Endothelial cell of umbilical vein (primary cell): ENCODE measurements around the gene PLXNC1.
A peak's percentile ranks its signal among the peaks of the same experiment; 100 is the strongest.

Source experiments
- EZH2 ChIP-seq: IDR thresholded peaks from 2 replicates; pipeline ENCODE4 v1.6.1; 2012; ENCODE audit warnings: borderline replicate concordance, low read depth, mild to moderate bottlenecking, moderate library complexity, low read length, inconsistent platforms; ENCODE audit not compliant: severe bottlenecking
- POLR2A ChIP-seq: IDR thresholded peaks from 2 replicates; pipeline ENCODE4 v1.6.1; 2012; ENCODE audit warnings: low read depth, mild to moderate bottlenecking, control low read depth, low read length
- TF ChIP-seq, protein P1 (sequence below), 2 donors: IDR thresholded peaks; 1 replicate in 1 of 2; 2 replicates in 1 of 2; pipeline ENCODE4 v1.5.1; 2011; ENCODE audit warnings: low read length in 2 of 2, mild to moderate bottlenecking in 2 of 2, moderate library complexity in 2 of 2, control low read depth in 1 of 2, inconsistent platforms in 1 of 2, low read depth in 1 of 2; ENCODE audit not compliant: insufficient read depth in 1 of 2; ENCODE audit errors: extremely low read depth in 1 of 2

- TF ChIP-seq, protein P1, sequence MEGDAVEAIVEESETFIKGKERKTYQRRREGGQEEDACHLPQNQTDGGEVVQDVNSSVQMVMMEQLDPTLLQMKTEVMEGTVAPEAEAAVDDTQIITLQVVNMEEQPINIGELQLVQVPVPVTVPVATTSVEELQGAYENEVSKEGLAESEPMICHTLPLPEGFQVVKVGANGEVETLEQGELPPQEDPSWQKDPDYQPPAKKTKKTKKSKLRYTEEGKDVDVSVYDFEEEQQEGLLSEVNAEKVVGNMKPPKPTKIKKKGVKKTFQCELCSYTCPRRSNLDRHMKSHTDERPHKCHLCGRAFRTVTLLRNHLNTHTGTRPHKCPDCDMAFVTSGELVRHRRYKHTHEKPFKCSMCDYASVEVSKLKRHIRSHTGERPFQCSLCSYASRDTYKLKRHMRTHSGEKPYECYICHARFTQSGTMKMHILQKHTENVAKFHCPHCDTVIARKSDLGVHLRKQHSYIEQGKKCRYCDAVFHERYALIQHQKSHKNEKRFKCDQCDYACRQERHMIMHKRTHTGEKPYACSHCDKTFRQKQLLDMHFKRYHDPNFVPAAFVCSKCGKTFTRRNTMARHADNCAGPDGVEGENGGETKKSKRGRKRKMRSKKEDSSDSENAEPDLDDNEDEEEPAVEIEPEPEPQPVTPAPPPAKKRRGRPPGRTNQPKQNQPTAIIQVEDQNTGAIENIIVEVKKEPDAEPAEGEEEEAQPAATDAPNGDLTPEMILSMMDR (IDR thresholded peaks at IDR 0.05; ENCODE audit: extremely low read depth in 1 of 2, insufficient read depth in 1 of 2, low read depth in 1 of 2, low read length in 2 of 2), result peak; percentile 80 to 86
- TF ChIP-seq POLR2A (no peak), EZH2 (no peak)
These were observed 46.4 kb upstream of the PLXNC1 start for GRCh38 chr12:94101738-94102660.
